Retina (tissue), 1 donor: Measurements from ENCODE around the gene SNAP23.
"Not testable (repeated sequence)": the region's sequence is repeated elsewhere in the genome, so short reads cannot be mapped to it uniquely, and the experiment has no call there.

ENCODE experiments used
- DNase-seq: peaks from one replicate; pipeline ENCODE4 v3.0.0-alpha.2; 2016

SNAP23 gene

DNA sequence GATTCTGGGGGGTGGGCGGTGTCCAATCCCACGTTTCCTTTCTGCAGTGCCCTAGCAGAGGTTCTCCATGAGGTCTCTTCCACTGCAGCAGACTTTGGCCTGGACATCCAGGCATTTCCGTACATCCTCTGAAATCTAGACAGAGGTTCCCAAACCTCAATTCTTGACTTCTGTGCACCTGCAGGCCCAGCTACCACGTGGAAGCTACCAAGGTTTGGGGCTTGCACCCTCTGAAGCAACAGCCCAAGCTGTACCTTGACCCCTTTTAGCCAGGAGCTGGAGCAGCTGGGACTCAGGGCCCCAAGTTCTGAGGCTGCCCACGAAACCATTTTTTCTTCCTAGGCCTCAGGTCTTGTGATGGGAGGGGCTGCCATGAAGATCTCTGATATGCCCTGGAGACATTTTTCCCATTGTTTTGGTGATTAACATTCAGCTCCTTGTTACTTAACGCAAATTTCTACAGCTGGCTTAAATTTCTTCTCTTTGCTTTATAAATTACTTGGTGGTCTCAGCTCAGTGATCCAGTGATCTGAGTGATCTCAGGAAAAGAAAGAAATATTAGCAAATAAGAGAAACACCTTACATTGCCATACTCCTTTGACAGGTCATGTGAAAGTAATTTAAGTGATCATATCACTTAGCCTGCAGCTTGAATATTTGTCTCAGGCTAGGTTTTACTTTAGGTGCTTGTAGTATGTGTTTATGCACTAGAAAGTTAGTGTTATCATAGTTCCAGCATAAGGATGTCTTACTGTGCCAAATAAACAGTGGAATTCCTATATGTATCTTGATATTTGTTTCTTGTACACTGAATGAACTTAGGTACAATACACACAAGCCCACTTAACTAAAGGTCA is 3.0 kb downstream of the SNAP23 start:
- DNase-seq, result no peak

DNA sequence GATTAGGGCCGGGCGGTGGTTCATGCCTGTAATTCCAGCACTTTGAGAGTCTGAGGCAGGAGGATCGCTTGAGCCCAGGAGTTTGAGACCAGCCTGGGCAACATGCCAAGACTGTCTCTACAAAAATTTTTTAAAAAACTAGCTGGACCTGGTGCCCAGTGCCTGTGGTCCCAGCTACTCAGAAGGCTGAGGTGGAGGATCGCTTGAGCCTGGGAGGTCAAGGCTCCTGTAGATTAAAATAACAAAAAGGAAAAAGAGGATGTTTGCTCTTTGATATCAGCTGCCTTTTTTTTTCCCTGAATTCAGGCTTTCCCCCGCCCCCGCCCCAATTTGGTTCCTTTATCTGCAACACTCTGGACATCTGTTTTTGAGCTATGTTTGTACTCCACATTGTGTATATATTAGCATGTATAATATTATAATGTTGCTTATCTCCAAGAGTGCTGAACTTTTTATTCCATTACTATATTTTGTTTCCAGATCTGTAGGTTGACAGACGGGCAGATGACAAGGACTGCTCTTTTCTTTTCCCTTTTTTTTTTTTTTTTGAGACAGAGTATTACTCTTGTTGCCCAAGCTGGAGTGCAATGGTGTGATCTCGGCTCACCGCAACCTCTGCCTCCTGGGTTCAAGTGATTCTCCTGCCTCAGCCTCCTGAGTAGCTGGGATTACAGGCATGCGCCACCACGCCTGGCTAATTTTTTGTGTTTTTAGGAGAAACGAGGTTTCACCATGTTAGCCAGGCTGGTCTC is 4.6 kb downstream of the SNAP23 start:
- DNase-seq, result no peak

DNA sequence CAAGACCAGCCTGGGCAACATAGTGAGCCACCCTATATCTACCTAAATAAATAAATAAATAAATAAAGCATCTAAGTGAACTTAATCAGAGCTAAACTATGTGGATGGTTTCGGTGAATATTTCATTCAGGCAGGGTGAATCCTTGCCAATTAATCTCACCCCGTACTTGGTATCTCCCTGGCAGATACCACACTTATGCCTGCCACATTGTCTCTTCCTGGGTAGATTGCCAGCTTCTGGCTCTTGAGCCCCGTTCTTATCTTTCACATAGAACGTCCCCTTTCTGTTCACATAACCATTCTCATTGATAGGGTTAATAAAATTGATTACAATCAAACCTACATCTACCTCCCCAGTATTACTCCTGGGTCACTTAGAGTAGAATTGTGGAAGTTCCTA is 7.0 kb downstream of the SNAP23 start:
- DNase-seq, result no peak

DNA sequence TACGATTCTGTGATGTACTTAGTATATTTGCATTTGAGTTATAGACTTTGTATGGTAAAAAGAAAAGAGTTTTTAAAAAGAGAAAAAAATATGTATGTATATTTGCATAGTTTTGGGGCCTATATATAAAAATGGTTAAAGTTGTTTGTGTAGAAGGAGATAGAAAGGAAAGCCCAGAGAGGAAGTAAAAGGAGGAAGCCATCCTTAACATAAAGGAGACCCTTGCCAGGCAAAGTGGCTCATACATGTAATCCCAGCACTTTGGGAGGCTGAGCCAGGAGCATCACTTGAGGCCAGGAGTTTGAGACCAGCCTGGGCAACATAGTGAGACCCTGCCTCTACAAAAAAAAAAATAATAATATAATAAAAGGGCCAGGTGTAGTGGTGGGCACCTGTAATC is 8.4 kb downstream of the SNAP23 start:
- DNase-seq, result no peak

DNA sequence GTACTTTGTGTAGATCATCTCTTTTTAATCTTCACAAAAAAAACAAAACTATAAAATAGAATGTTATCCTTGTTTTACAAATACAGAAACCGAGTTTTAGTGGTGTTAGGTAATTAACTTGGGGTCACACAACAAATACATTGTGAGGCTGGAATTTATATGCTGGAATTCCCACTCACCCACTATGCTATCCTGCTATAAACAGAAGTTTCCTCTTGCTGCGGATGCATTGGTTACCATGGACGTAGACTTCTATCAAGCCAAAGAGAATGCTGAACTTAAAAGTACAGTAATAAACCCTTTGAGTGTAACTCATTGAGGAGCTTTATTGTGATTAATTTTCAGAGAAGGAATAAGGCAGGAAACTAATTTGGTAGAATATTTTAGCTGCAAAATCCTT is 9.2 kb downstream of the SNAP23 start:
- no peak for DNase-seq

DNA sequence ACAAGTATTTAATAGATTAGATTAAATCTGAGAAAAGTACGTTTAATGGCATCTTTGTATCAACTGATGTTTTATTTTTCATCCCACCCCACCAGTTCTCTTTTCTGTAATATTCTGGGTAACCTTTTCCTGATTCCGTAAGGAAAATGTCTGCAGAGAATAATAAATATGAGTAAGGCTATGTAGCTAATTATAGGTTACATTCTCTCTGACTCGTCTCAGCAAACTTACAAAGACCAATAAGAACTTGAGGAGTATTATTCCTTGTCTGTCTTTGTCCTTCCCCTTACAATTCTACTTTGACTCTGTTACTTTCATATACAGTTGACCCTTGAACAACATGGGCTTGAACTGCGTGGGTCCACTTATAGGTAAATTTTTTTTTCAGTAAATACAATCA is 12.1 kb downstream of the SNAP23 start:
- DNase-seq, result no peak

DNA sequence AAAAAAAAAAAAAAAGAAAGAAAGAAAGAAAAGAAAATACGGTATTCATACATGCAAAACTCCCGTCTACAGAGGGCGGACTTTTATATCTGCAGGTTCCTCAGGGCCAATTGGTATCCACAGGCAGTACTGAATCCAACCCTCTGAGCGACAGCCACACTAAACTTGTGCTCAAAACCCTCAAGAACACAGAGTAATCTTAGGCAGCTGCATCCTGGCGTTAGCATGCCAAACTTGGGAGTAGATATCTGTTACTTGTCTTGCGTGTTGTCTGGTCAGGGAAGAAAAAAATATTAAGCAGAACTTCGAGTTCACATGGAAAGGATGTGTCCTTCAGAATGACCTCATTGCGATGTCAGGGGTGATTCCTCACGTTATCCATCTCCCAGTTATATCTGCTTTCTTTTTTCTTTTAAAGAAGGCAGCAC is 12.8 kb downstream of the SNAP23 start:
- DNase-seq, result no peak

DNA sequence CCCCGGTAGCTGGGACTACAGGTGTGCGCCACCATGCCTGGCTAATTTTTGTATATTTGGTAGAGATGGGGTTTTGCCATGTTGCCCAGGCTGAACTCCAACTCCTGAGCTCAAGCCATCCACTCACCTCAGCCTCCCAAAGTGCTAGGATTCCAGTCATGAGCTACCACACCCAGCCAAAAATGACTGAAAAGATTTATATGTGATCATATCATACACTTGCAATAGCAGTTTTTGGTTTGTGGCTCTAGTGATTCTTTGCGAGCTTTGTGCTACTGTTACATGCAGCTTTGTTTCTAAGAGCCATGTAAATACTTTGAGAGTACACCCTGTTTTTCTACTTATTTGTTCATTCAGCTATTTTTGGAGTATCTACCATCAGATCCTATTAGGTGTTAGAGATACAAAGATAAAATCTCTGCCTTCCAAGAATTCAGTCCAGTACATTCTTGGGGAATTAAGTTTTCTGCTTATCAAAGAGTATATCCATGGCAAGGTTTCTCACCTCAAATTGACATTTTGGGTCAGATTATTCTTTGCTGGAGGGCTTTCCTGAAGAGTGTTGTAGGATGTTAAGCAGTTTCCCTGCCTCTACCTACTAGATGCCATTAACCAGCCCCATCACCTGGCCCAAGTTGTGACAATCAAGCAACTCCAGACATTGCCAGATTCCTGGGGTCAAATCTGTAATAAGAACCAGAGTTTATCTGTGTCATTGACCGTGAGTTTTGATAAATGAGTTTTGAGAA is 15.0 kb downstream of the SNAP23 start:
- no peak for DNase-seq

DNA sequence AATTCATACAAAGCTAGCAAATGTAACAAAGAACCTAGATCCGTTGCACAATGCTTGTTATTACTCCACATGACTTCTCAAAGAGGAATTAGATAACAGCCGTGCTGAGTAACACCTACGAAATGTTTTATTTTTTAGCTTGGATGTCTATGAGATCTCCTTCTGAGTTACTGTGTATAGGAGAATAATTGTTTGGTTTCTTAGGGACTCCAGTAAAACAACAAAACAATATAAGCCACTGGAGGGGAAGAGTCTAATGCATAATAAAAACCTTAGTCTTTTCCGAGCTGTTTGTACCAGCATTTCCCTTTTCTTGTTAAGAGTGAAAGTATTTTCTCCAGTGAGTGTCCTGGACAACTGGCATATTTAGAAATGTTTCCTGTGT is 15.6 kb downstream of the SNAP23 start:
- DNase-seq, result no peak

DNA sequence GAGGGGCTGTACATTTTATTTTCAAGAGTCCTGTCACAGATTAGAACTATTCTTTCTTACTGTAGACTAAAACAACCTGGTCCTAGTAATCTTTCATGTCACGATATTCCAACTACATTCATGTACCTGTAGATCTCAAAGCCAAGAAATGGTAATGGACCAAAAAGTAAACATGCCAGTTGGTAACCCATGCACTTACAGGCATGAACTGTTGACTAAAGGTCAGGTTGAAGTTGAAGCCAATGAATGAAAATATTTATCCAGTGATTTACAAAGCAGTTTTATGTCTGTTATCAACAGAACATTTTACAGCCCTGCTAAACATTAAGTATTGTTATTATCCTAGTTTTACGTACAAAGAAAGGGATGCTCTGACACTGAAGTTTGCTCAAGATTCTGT is 27.9 kb downstream of the SNAP23 start:
- no peak for DNase-seq

DNA sequence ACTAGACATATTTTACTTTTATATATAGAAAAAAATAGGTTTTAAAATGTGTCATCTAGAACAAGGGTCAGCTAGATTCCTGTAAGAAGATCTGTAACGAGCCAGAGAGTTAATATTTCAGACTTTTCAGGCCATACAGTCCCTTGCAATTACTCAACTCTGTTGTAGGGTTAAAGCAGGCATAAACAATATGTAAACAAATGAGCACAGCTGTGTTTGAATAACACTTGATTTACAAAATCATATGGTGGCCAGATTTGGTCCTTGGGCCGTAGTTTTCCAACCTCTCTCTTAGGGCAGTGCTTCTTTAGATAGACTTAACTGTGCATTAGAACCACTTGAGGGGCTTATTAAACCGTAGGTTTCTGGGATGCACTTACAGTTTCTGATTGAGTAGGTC is 33.5 kb downstream of the SNAP23 start:
- no peak for DNase-seq

DNA sequence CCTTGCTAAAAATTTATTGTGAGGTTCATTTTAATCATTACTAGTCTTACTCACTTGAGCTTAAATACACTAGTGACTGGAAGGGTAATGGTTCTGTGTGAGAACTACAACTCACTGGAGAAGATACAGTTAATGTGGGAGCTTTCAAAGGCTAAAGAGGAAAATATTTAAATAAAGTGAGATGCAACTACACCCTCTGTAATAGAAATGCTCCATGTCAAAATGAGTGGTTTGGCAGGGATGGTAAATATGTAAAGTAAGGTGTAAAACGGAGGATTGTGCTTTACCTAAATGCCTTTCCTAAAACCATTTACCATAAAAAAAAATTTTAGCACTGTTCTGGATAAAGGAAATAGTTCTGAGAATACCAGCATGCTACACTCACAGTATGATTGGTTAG is 37.8 kb downstream of the SNAP23 start:
- no peak for DNase-seq

DNA sequence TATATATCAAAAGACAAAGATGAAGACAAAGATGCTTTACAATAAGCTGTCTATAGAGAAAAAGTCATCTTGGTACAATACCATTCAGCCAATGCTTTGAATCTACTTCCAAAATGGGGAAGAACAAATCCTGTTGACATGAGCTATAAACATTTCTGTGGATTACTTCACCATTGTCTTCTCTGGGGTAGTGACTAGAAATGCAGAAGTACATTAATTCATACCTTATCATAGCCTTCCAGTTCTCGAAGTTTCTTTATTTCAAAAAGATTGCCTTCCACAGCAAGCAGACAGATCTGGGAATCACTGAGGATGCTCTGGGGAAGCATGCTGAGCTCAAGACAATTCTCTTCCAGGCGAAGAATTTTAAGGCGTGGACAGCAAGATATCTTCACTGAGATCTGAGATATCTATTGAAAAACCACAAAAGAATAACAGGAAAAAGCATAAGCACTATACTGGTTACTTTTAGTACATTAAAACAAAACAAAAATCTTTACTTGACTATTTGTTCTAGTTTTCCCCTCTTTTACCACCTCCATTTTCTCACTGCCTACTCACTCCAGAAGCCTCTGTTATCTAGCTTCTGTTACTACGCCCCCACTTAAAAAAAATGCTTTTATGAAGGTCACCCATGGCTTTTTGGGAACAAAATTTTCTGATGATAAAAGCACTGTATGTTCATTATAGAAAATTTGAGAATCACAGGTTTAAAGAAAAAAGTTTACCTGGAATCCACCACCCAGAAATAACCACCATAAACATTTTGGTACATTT is 49.6 kb downstream of the SNAP23 start:
- no peak for DNase-seq

DNA sequence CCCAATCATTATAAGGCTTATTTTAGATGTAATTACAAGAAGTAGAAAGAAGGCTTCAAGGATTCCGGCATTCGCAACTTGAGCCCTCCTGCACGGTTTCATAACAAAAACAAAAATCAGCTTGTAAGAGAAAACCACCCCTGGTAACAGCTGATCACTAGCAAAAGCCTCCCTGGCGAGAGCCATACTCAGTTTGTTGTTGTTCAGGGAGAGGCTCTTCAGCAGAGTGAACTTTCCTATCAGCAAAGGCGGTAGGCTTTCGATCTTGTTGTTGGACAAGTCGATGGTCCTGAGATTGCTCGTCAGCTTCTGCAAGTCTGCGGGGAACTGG is 52.4 kb downstream of the SNAP23 start:
- no peak for DNase-seq

DNA sequence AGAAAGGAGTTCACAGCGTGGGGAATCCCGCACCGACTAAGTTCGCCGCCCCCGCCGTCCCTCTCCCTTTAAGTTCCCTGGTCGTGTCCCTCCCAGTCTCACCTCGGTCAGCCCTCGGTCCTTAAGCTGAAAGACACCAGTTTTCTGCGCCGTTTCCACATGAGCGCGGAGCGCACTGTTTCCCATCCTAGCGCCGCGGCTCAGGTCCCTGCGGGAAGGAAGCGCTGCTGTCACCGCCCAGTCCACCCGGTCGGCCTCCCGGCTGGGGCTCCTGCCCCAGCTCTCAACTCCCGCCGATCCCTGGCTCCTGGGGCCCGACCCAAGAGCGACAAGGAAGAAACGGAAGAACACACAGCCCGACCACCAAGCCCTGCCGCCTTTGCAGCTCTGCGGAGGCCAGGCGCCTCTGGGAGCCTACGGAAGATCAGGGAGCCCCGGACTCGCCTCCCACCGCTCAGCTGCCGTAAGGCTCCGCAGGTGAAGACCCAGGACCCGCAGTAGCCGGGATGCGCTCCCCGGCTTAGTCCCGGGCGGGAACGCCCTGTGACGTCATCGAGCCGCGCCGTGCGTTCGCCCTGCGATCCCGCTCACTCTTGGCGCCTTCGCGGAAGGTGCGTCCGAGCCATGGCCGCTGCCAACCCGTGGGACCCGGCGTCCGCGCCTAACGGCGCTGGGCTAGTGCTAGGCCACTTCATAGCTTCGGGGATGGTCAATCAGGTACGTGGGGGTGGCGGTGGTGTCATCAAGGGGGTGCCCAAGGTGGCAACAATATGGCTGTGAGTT is 53.0 kb downstream of the SNAP23 start, which contains the start of the genes HAUS2 and LRRC57:
TSS of gene HAUS2 (plus strand) at position 590 of the 783 bp plus-strand sequence. CDS start at position 625, 35 bp downstream.
TSS of gene LRRC57 (minus strand) at position 545 of the 783 bp plus-strand sequence. CDS start at position 186, 359 bp downstream.
- DNase-seq, result peak; percentile 99

DNA sequence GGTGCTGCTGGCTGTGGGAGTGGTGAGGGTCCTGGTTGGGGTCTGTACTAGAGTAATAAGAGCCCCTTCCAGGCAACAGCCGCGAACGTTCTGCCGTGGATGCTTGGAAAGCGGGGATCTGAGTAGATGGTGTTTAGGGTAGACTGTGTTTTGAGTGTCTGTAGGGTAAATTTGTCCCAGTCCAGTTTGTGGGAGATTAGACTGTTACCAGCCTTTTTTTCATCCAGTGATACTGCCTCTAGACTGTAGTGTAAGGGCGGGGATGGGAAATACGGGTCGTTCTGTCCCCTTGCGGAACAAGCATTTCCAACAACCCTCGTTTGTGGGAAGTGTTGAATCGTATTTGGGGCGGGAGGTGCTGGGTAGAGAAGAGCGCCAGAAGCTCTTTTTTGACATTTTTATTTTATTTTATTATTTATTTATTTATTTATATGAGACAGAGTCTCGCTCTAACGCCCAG is 53.6 kb downstream of the SNAP23 start:
- no peak for DNase-seq

DNA sequence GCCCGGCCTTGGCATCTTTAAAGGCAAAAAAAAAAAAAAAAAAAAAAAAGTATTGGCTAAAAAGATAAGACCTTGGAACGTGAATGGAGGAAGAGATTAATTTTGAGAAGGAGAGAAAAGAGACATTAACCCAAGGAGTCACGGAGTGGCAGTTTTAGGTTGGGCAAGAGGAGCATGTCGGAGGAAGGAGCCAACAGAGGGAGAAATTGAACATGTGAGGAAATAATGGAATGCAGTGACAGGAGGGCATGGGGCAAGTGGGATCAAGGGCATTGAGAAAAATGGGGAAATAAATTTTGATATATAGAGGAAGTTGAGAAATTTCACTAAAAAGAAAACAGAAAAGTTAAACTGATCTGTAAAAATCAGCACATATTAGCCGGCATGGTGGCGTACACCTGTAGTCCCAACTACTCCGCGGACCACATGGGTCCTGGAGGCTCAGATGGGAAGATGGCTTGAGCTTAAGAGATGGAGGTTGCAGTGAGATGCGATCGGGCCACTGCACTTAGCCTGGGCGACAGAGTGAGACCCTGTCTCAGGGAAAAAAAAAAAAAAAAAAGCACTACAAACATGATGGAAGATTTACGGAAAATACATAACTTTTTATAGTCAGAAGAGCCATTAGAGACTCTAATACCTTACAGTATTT is 54.4 kb downstream of the SNAP23 start:
- DNase-seq, result no peak

DNA sequence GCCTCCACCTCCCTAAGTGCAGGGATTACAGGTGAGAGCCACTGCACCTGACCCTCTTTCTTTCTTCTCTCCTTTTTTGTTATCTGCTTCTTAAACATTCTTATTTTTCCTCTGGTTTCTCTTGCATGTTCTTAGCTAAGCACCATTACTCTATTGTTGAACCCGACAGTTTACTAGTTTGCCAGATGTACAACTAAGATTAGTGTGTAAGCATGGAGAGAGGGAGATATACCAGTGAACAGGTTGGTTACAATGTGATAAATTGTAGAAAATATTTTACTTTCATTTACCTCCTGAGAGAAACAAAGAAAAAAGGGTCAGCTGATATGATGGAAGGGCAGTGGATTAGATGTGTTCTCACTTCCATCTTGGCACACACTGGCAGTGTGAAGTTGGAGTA is 58.1 kb downstream of the SNAP23 start:
- DNase-seq, result no peak

DNA sequence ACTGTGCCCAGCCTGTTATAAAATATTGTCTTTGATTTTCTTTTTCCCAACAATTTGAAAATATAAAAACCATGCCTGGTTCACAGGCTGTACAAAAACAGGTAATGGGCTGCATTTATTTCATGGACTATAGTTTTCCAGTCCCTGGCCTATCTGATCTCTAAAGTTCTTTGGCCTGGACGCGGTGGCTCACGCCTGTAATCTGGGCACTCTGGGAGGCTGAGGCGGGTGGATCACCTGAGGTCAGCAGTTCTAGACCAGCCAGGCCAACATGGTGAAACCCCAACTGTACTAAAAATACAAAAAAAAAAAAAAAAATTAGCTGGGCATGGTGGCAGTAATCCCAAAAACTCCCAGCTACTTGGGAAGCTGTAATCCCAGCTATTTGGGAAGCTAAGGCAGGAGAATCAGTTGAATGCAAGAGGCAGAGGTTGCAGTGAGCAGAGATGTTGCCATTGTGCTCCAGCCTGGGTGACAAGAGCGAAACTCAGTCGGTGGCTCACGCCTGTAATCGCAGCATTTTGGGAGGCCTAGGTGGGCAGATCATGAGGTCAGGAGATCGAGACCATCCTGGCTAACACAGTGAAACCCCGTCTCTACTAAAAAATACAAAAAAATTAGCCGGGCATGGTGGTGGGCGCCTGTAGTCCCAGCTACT is 61.2 kb downstream of the SNAP23 start:
- not testable (repeated sequence) for DNase-seq

DNA sequence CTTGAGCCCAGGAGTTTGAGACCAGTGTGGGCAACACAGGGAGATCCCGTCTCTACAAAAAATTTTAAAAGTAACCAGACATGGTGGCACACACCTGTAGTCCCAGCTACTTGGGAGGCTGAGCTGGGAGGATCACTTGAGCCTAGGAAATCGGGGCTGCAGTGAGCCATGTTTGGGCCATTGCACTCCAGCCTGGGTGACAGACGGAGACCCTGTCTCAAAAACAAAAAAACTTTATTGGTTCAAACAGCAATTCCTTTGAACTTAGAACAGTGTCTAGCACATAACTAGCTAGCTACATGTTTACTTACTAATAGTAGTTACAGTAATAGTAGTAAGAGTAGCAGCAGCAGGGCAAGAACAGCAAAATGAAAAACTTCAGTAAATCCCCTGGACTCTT is 63.3 kb downstream of the SNAP23 start:
- DNase-seq, result no peak
